ENCODE measurements around the gene UTP18. TPM values are rescaled to one million over a fixed set of nuclear protein-coding genes. Genes with fewer than 3 reads are reported as not detected.

Gene UTP18
- total and polyA plus RNA-seq, 2 of the 13 experiments (the other 11 are each of a cell fraction or from before 2014, with no cell fraction given) = 35.2 to 104 TPM

GRCh38 chr17:51260237-51261023 is at the start of gene UTP18 (continued):
- TF ChIP-seq PRDM10 (CRISPR knock-in tag; IDR thresholded peaks at IDR 0.05; ENCODE audit: low read depth) (peak; percentile 100), ZNF160 (CRISPR knock-in tag; IDR thresholded peaks at IDR 0.05) (peak; percentile 92), ZNF431 (CRISPR knock-in tag; IDR thresholded peaks at IDR 0.05; ENCODE audit: borderline replicate concordance, low read depth) (peak; percentile 84; the same call in 1 of the 2 replicates), ZNF138 (CRISPR knock-in tag; IDR thresholded peaks at IDR 0.05; ENCODE audit: low read depth) (peak; percentile 97; the same call in 1 of the 2 replicates), ZNF383 (CRISPR knock-in tag; IDR thresholded peaks at IDR 0.05; ENCODE audit: borderline replicate concordance) (peak; percentile 85; the same call in 1 of the 2 replicates), RFX5 (IDR thresholded peaks at IDR 0.05; ENCODE audit: low read depth, low read length) (peak; percentile 58; the same call in 1 of the 2 replicates), MXD3 (CRISPR knock-in tag; IDR thresholded peaks at IDR 0.05) (peak; percentile 95), ARNT (IDR thresholded peaks at IDR 0.05) (no peak), KDM6A (CRISPR knock-in tag; IDR thresholded peaks at IDR 0.05; ENCODE audit: low read depth) (no peak), POLR2AphosphoS2 (IDR thresholded peaks at IDR 0.05; ENCODE audit: low read depth, low read length) (0 out of 2 replicates have a peak, but pooled peaks have one; percentile 53), DMAP1 (CRISPR knock-in tag; IDR thresholded peaks at IDR 0.05) (peak; percentile 94; the same call in 1 of the 2 replicates), ATF6 (CRISPR knock-in tag; conservative IDR thresholded peaks at IDR 0.05) (peak; percentile 70), RNF219 (CRISPR knock-in tag; IDR thresholded peaks at IDR 0.05) (peak; percentile 44; the same call in 1 of the 2 replicates), CHD2 (IDR thresholded peaks at IDR 0.05; ENCODE audit: low read depth, low read length) (peak; percentile 15; the same call in 1 of the 2 replicates), HOXA5 (CRISPR knock-in tag; IDR thresholded peaks at IDR 0.05) (peak; percentile 97; the same call in 1 of the 2 replicates), GLI4 (CRISPR knock-in tag; IDR thresholded peaks at IDR 0.05; ENCODE audit: borderline replicate concordance) (peak; percentile 97), FIP1L1 (IDR thresholded peaks at IDR 0.05; ENCODE audit: borderline replicate concordance, insufficient read depth, low read depth, low read length) (no peak; the same call in 1 of the 2 replicates), KDM5A (IDR thresholded peaks at IDR 0.05; ENCODE audit: borderline replicate concordance, low read length) (peak; percentile 62; the same call in 1 of the 2 replicates), ZNF12 (CRISPR knock-in tag; IDR thresholded peaks at IDR 0.05) (no peak; the same call in 1 of the 2 replicates), BCL6 (CRISPR knock-in tag; IDR thresholded peaks at IDR 0.05) (peak; percentile 35; the same call in 1 of the 2 replicates)

Data from HepG2 (cell line).